ENCODE measurements around the gene SH3RF3. TPM values are rescaled to one million over a fixed set of nuclear protein-coding genes. Genes with fewer than 3 reads are reported as not detected.
"Not testable (repeated sequence)": the region's sequence is repeated elsewhere in the genome, so short reads cannot be mapped to it uniquely, and the experiment has no call there.

The SH3RF3 gene
- total RNA-seq, 1 donor from 2014 or later, result 1.3 TPM

DNA sequence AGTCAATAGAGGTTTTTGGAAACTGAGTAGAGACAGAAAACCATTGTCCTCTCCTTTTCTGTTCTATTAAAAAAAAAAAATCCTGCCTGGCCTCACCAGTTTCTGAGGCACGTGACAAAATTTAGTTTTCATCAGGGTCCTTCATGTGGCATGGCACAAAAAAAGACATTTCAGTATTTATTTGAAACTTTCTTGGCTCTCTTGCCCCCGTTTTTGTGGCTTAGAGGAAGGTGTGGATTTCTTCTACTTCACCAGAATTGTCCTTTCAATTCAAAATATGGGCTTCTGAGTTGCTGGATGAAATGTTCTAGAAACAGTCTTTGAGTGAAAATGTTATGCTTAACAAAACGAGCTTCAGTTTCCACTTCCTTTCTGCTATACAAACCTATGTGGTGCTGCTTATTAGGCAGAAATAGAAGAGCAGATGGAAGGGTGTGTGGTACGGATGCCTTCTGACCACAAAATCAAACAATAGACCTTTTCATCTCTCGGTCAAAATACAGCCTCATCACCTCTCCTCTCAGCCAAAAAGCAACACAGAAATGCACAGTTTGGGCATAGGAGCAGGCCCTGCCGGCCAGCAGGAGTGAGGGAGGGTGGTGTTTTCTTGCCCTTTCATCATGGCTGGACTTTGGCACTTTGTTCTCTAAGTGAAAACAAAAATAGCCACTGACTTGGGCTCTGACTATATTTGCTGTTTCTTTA, 89.2 kb downstream of the SH3RF3 start:
- Mint-ChIP-seq H3K4me1 (ENCODE audit: low read depth) (peaks cover 10% of the 10 kb centered on the region), H3K9me3 (ENCODE audit: low read depth) (no peaks in the 10 kb centered on the region), H3K27me3 (peaks cover 17% of the 10 kb centered on the region), H3K27ac (no peak overlapping the region), H3K36me3 (ENCODE audit: insufficient read depth) (no peaks in the 10 kb centered on the region), H3K4me3 (ENCODE audit: low read depth) (no peak overlapping the region)
- no peak for TF ChIP-seq CTCF (IDR thresholded peaks at IDR 0.05; ENCODE audit: unreplicated experiment)
- no peak for DNase-seq (ENCODE audit: low spot score, unreplicated experiment)

- DNase-seq (ENCODE audit: low spot score, unreplicated experiment), result no peak
- H3K27me3 Mint-ChIP-seq, result peaks cover 16% of the 10 kb centered on the region
- H3K27ac Mint-ChIP-seq, result no peak overlapping the region
Observed at GRCh38 chr2:109218792-109219126, 89.8 kb downstream of the SH3RF3 start.

DNA sequence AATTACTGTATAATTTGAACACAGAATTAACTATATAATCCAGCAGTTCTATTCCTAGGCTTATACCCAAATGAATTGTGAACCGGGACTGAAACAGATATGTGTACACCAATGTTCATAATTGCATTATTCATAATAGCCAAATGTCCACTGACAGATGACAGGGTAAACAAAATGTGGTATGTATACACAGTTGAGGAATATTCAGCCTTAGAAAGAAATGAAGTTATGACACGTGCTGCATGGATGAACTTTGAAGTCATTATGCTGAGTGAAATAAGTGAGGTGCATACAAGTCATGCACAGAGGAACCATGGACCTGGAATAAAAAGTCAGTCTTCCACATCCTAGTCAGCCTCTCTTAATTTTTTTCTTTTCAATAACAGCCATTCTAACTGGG, 91.9 kb downstream of the SH3RF3 start:
- no peak overlapping the region for H3K4me3 Mint-ChIP-seq (ENCODE audit: low read depth)
- no peaks in the 10 kb centered on the region for H3K9me3 Mint-ChIP-seq (ENCODE audit: low read depth)
- peaks cover 14% of the 10 kb centered on the region for H3K4me1 Mint-ChIP-seq (ENCODE audit: low read depth)
- DNase-seq (ENCODE audit: low spot score, unreplicated experiment), result no peak
- H3K36me3 Mint-ChIP-seq (ENCODE audit: insufficient read depth), result no peaks in the 10 kb centered on the region
- no peak overlapping the region for H3K27ac Mint-ChIP-seq
- TF ChIP-seq CTCF (IDR thresholded peaks at IDR 0.05; ENCODE audit: unreplicated experiment), result no peak
- peaks cover 9% of the 10 kb centered on the region for H3K27me3 Mint-ChIP-seq

More at GRCh38 chr2:109218792-109219126, 89.8 kb downstream of the SH3RF3 start:
- no peak for TF ChIP-seq CTCF (IDR thresholded peaks at IDR 0.05; ENCODE audit: unreplicated experiment)
- Mint-ChIP-seq H3K9me3 (ENCODE audit: low read depth) (no peaks in the 10 kb centered on the region), H3K36me3 (ENCODE audit: insufficient read depth) (no peaks in the 10 kb centered on the region), H3K4me1 (ENCODE audit: low read depth) (peaks cover 11% of the 10 kb centered on the region), H3K4me3 (ENCODE audit: low read depth) (no peak overlapping the region)

DNA sequence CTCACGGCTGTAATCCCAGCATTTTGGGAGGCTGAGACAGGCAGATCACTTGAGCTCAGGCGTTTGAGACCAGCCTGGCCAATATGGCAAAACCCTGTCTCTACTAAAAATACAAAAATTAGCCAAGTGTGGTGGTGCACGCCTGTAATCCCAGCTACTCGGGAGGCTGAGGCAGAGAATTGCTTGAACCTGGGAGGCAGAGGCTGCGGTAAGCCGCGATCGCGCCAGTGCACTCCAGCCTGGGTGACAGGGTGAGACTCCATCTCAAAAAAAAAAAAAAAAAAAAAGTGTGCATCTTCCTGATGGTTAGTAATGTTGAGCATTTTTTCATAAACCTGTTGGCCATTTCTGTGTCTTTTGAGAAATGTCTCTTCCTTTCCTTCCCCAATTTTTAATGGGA, 92.3 kb downstream of the SH3RF3 start:
- H3K27me3 Mint-ChIP-seq; H3K4me3 Mint-ChIP-seq (ENCODE audit: low read depth); DNase-seq (ENCODE audit: low spot score, unreplicated experiment); H3K27ac Mint-ChIP-seq; H3K9me3 Mint-ChIP-seq (ENCODE audit: low read depth); H3K36me3 Mint-ChIP-seq (ENCODE audit: insufficient read depth): not testable (repeated sequence)
- peaks cover 18% of the 10 kb centered on the region for H3K4me1 Mint-ChIP-seq (ENCODE audit: low read depth)

- no peak for TF ChIP-seq CTCF (IDR thresholded peaks at IDR 0.05; ENCODE audit: unreplicated experiment)
- Mint-ChIP-seq H3K4me3 (ENCODE audit: low read depth) (no peak overlapping the region), H3K27ac (no peak overlapping the region), H3K9me3 (ENCODE audit: low read depth) (no peaks in the 10 kb centered on the region), H3K27me3 (peaks cover 5% of the 10 kb centered on the region), H3K4me1 (ENCODE audit: low read depth) (peaks cover 20% of the 10 kb centered on the region), H3K36me3 (ENCODE audit: insufficient read depth) (no peaks in the 10 kb centered on the region)
- no peak for DNase-seq (ENCODE audit: low spot score, unreplicated experiment)
Observed at GRCh38 chr2:109222422-109222821, 93.4 kb downstream of the SH3RF3 start.

DNA sequence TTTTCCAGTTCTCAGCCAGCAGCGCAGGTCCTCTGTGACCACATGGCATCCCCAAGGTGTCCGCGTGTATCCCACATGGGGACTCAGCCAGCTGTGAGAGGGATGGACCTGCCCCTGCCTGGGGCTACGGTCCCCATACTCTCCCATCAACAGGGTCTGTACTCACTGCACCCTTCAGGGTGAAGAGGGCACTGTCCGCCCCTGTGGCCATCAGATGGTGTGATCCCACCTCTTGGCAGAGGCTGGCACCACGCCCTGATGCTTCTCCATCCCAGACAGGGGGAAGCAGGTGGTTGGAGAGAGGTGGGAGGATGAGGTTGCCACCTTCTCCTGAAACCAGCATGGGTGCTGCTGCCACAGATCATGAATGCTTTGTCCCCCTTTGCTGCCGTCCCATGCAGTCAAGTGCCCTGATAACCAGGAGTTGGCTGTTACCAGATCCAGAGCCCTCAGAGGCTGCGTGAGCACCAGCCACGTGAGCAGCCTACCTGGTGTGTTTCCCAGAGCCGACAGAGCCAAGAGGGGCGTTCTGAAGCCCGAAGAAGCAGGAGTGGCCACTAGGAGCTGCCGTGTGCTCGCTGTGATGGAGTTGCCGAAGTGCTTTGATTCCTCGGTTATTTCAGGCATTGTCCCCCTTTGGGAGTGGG, 93.9 kb downstream of the SH3RF3 start:
- DNase-seq (ENCODE audit: low spot score, unreplicated experiment), result no peak
- H3K27ac Mint-ChIP-seq, result no peak overlapping the region

More for the DNA sequence above, 93.9 kb downstream of the SH3RF3 start:
- Mint-ChIP-seq H3K4me3 (ENCODE audit: low read depth) (no peak overlapping the region), H3K4me1 (ENCODE audit: low read depth) (peaks cover 20% of the 10 kb centered on the region), H3K27me3 (peaks cover 5% of the 10 kb centered on the region), H3K9me3 (ENCODE audit: low read depth) (no peaks in the 10 kb centered on the region), H3K36me3 (ENCODE audit: insufficient read depth) (no peaks in the 10 kb centered on the region)
- TF ChIP-seq CTCF (IDR thresholded peaks at IDR 0.05; ENCODE audit: unreplicated experiment), result peak; percentile 31
